ENCODE measurements around the gene ATP9B. TPM values are rescaled to one million over a fixed set of nuclear protein-coding genes. Genes with fewer than 3 reads are reported as not detected.

ATP9B gene
- total and polyA plus RNA-seq, 10 of the 15 experiments (the other 5 are each of a cell fraction or from before 2014, with no cell fraction given) = 0.74 to 20.7 (median 12.9) TPM

- Histone ChIP-seq H2AFZ (ENCODE audit: control insufficient read depth, low read depth, low read length) (no peak overlapping the region), H3K79me2 (ENCODE audit: control insufficient read depth, insufficient read depth, low read length) (no peaks in the 10 kb centered on the region), H3K9me3 (replicated peaks; ENCODE audit: control insufficient read depth, insufficient read depth, low read length) (no peaks in the 10 kb centered on the region), H3K27me3 (replicated peaks in 1 of 2; ENCODE audit: control insufficient read depth in 2 of 2, insufficient read depth in 2 of 2, low read length in 1 of 2) (no peaks in the 10 kb centered on the region), H3K36me3 (ENCODE audit: control insufficient read depth in 2 of 2, insufficient read depth in 2 of 2, low read length in 1 of 2) (no peaks in the 10 kb centered on the region; a peak in 2 of 4 replicates), H3K4me1 (ENCODE audit: control insufficient read depth, insufficient read depth, low read length) (no peaks in the 10 kb centered on the region), H3K9ac (ENCODE audit: control insufficient read depth, insufficient read depth, low read length) (no peak overlapping the region), H3K27ac (ENCODE audit: control insufficient read depth, insufficient read depth) (no peak overlapping the region), H4K20me1 (ENCODE audit: control insufficient read depth, insufficient read depth) (no peaks in the 10 kb centered on the region), H3K4me2 (ENCODE audit: control insufficient read depth, insufficient read depth) (no peak overlapping the region), H3K4me3 (no peak overlapping the region)
- in situ Hi-C loops (cut with MboI) = no loop called here
- no peak for FAIRE-seq
- no TSS peak for BruUV-seq (replicated peaks)
- ChIA-PET CTCF (no interaction called here), SMC1A (ENCODE audit: uncharacterized antibody, unreplicated experiment) (interaction anchor here (0.6 kb wide), 1 partner anchor 300 kb away, joined by 3 read pairs; no protein-coding TSS in a partner anchor), POLR2A (no interaction called here), RAD21 (ENCODE audit: unreplicated experiment) (no interaction called here)
- ATAC-seq = no peak
- DNase-seq (ENCODE audit: low read depth, low spot score) = no peak
- WGBS (ENCODE audit: insufficient coverage, insufficient replicate concordance, low lambda C conversion rate, missing lambda C conversion rate) = 97% methylated on average over 17 of the region's 18 CpGs
- intact Hi-C loops (cut with micrococcal nuclease; ENCODE audit: unreplicated experiment) = no loop called here
- TF ChIP-seq POLR2AphosphoS5 (IDR thresholded peaks at IDR 0.05; ENCODE audit: low read length) (no peak), NFYB (IDR thresholded peaks at IDR 0.05; ENCODE audit: insufficient read depth, low read depth, low read length) (no peak), JUND (IDR thresholded peaks at IDR 0.05; ENCODE audit: low read depth, low read length) (no peak), FOS (IDR thresholded peaks at IDR 0.05; ENCODE audit: borderline replicate concordance, extremely low read depth, insufficient read length) (no peak), CHD1 (IDR thresholded peaks at IDR 0.05; ENCODE audit: low read depth, low read length) (no peak), SMAD5 (IDR thresholded peaks at IDR 0.05; ENCODE audit: low read depth) (no peak), SUZ12 (IDR thresholded peaks at IDR 0.05; ENCODE audit: unreplicated experiment) (no peak), SREBF2 (IDR thresholded peaks at IDR 0.05; ENCODE audit: low read length) (no peak), ASH2L (IDR thresholded peaks at IDR 0.05; ENCODE audit: borderline replicate concordance, low read depth) (no peak), TCF3 (IDR thresholded peaks at IDR 0.05; ENCODE audit: borderline replicate concordance, insufficient read depth, low read depth, low read length) (no peak), CHD2 (IDR thresholded peaks at IDR 0.05; ENCODE audit: borderline replicate concordance, low read depth, low read length) (no peak)
- TF ChIP-seq, protein P1, sequence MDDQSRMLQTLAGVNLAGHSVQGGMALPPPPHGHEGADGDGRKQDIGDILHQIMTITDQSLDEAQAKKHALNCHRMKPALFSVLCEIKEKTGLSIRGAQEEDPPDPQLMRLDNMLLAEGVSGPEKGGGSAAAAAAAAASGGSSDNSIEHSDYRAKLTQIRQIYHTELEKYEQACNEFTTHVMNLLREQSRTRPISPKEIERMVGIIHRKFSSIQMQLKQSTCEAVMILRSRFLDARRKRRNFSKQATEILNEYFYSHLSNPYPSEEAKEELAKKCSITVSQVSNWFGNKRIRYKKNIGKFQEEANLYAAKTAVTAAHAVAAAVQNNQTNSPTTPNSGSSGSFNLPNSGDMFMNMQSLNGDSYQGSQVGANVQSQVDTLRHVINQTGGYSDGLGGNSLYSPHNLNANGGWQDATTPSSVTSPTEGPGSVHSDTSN (IDR thresholded peaks at IDR 0.05; ENCODE audit: insufficient replicate concordance, low read depth, low read length) = no peak
- TF ChIP-seq, protein P2, sequence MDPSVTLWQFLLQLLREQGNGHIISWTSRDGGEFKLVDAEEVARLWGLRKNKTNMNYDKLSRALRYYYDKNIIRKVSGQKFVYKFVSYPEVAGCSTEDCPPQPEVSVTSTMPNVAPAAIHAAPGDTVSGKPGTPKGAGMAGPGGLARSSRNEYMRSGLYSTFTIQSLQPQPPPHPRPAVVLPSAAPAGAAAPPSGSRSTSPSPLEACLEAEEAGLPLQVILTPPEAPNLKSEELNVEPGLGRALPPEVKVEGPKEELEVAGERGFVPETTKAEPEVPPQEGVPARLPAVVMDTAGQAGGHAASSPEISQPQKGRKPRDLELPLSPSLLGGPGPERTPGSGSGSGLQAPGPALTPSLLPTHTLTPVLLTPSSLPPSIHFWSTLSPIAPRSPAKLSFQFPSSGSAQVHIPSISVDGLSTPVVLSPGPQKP (IDR thresholded peaks at IDR 0.05; ENCODE audit: low read depth, low read length) = no peak
- TF ChIP-seq, protein P3, sequence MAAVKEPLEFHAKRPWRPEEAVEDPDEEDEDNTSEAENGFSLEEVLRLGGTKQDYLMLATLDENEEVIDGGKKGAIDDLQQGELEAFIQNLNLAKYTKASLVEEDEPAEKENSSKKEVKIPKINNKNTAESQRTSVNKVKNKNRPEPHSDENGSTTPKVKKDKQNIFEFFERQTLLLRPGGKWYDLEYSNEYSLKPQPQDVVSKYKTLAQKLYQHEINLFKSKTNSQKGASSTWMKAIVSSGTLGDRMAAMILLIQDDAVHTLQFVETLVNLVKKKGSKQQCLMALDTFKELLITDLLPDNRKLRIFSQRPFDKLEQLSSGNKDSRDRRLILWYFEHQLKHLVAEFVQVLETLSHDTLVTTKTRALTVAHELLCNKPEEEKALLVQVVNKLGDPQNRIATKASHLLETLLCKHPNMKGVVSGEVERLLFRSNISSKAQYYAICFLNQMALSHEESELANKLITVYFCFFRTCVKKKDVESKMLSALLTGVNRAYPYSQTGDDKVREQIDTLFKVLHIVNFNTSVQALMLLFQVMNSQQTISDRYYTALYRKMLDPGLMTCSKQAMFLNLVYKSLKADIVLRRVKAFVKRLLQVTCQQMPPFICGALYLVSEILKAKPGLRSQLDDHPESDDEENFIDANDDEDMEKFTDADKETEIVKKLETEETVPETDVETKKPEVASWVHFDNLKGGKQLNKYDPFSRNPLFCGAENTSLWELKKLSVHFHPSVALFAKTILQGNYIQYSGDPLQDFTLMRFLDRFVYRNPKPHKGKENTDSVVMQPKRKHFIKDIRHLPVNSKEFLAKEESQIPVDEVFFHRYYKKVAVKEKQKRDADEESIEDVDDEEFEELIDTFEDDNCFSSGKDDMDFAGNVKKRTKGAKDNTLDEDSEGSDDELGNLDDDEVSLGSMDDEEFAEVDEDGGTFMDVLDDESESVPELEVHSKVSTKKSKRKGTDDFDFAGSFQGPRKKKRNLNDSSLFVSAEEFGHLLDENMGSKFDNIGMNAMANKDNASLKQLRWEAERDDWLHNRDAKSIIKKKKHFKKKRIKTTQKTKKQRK (IDR thresholded peaks at IDR 0.05; ENCODE audit: low read depth, low read length) = no peak
Observed at GRCh38 chr18:79367989-79368388, 298.8 kb downstream of the ATP9B start.
